Measurements from ENCODE around the gene ABCA12.

The ABCA12 gene

GRCh38 chr2:215015421-215015820 is 123.0 kb downstream of the ABCA12 start:
- no peak for DNase-seq (ENCODE audit: low read depth in 1 of 2, low spot score in 1 of 2)
- no peak overlapping the region for H3K4me3 ChIP-seq (replicated peaks; ENCODE audit: insufficient read depth, low read length)
- no peak overlapping the region for H3K27ac ChIP-seq (replicated peaks)
- TF ChIP-seq SPI1 (IDR thresholded peaks at IDR 0.05; ENCODE audit: borderline replicate concordance, low read depth) (no peak), REST (IDR thresholded peaks at IDR 0.05; ENCODE audit: insufficient replicate concordance, low read depth) (no peak), GABPA (IDR thresholded peaks at IDR 0.05; ENCODE audit: low read depth) (no peak), POLR2AphosphoS5 (IDR thresholded peaks at IDR 0.05; ENCODE audit: low read depth) (no peak)
- TF ChIP-seq, protein P1, sequence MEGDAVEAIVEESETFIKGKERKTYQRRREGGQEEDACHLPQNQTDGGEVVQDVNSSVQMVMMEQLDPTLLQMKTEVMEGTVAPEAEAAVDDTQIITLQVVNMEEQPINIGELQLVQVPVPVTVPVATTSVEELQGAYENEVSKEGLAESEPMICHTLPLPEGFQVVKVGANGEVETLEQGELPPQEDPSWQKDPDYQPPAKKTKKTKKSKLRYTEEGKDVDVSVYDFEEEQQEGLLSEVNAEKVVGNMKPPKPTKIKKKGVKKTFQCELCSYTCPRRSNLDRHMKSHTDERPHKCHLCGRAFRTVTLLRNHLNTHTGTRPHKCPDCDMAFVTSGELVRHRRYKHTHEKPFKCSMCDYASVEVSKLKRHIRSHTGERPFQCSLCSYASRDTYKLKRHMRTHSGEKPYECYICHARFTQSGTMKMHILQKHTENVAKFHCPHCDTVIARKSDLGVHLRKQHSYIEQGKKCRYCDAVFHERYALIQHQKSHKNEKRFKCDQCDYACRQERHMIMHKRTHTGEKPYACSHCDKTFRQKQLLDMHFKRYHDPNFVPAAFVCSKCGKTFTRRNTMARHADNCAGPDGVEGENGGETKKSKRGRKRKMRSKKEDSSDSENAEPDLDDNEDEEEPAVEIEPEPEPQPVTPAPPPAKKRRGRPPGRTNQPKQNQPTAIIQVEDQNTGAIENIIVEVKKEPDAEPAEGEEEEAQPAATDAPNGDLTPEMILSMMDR (IDR thresholded peaks at IDR 0.05; ENCODE audit: insufficient read depth, low read length) = no peak
- no peaks in the 10 kb centered on the region for H3K27me3 ChIP-seq (ENCODE audit: insufficient read depth, poor library complexity, severe bottlenecking)

GRCh38 chr2:215010390-215010789 is 128.0 kb downstream of the ABCA12 start:
- H3K4me3 ChIP-seq (replicated peaks; ENCODE audit: insufficient read depth, low read length) = no peak overlapping the region
- DNase-seq (ENCODE audit: low read depth in 1 of 2, low spot score in 1 of 2) = no peak
- no peak overlapping the region for H3K27ac ChIP-seq (replicated peaks)
- TF ChIP-seq GABPA (IDR thresholded peaks at IDR 0.05; ENCODE audit: low read depth) = no peak
- no peak for TF ChIP-seq SPI1 (IDR thresholded peaks at IDR 0.05; ENCODE audit: borderline replicate concordance, low read depth)
- TF ChIP-seq, protein P1 (IDR thresholded peaks at IDR 0.05; ENCODE audit: insufficient read depth, low read length) = no peak
- no peak for TF ChIP-seq REST (IDR thresholded peaks at IDR 0.05; ENCODE audit: insufficient replicate concordance, low read depth)
- TF ChIP-seq POLR2AphosphoS5 (IDR thresholded peaks at IDR 0.05; ENCODE audit: low read depth) = no peak
- H3K27me3 ChIP-seq (ENCODE audit: insufficient read depth, poor library complexity, severe bottlenecking) = no peaks in the 10 kb centered on the region

GRCh38 chr2:215003001-215003400 is 135.4 kb downstream of the ABCA12 start:
- no peak overlapping the region for H3K4me3 ChIP-seq (replicated peaks; ENCODE audit: insufficient read depth, low read length)
- TF ChIP-seq SPI1 (IDR thresholded peaks at IDR 0.05; ENCODE audit: borderline replicate concordance, low read depth) = no peak
- TF ChIP-seq REST (IDR thresholded peaks at IDR 0.05; ENCODE audit: insufficient replicate concordance, low read depth) = no peak
- no peak for TF ChIP-seq POLR2AphosphoS5 (IDR thresholded peaks at IDR 0.05; ENCODE audit: low read depth)
- TF ChIP-seq GABPA (IDR thresholded peaks at IDR 0.05; ENCODE audit: low read depth) = no peak
- TF ChIP-seq, protein P1 (IDR thresholded peaks at IDR 0.05; ENCODE audit: insufficient read depth, low read length) = no peak
- DNase-seq (ENCODE audit: low read depth in 1 of 2, low spot score in 1 of 2) = no peak

More at GRCh38 chr2:215003001-215003400, 135.4 kb downstream of the ABCA12 start:
- Histone ChIP-seq H3K27me3 (ENCODE audit: insufficient read depth, poor library complexity, severe bottlenecking) (no peaks in the 10 kb centered on the region), H3K27ac (replicated peaks) (no peak overlapping the region)
